ENCODE measurements around the gene PC. TPM values are rescaled to one million over a fixed set of nuclear protein-coding genes. Genes with fewer than 3 reads are reported as not detected.

The PC gene
- total RNA-seq, 4 donors from 2014 or later, result 7.3 to 22.5 (median 17.4) TPM

DNA sequence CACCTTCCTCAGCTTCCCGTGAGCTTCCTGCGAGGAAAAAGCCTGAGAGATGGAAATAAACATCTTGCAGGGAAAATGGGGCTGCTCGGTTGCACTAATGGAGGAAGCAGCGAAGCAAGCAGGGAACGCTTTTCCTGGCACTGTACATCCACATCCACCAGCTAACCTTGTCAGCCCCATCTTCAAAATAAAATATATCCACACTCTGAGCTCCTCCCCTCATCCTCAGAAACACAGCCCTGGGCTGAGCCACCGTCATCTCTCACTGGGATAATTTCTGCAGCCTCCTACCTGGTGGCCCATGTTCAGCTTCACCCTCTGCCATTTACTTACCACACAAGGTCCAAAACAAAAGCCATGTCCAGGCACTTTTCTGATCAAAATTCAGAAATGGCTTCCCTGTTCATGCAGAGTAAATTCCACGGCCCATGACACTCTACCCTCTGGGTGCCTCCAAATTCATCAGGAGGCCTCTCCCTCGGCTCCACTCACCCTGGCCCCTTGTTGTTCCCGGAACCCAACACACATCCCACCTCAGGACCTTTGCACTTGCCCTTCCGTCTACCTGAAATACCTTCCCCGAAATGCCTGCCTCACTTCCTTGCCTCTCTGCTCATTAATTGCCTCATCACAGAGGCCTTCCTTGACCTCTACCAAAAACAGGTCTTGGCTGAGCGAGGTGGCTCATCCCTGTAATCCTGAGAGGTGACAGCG lies 29.9 kb upstream of the PC start:
- TF ChIP-seq, protein P1, sequence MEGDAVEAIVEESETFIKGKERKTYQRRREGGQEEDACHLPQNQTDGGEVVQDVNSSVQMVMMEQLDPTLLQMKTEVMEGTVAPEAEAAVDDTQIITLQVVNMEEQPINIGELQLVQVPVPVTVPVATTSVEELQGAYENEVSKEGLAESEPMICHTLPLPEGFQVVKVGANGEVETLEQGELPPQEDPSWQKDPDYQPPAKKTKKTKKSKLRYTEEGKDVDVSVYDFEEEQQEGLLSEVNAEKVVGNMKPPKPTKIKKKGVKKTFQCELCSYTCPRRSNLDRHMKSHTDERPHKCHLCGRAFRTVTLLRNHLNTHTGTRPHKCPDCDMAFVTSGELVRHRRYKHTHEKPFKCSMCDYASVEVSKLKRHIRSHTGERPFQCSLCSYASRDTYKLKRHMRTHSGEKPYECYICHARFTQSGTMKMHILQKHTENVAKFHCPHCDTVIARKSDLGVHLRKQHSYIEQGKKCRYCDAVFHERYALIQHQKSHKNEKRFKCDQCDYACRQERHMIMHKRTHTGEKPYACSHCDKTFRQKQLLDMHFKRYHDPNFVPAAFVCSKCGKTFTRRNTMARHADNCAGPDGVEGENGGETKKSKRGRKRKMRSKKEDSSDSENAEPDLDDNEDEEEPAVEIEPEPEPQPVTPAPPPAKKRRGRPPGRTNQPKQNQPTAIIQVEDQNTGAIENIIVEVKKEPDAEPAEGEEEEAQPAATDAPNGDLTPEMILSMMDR (IDR thresholded peaks at IDR 0.05), result no peak
- TF ChIP-seq POLR2A (IDR thresholded peaks at IDR 0.05), result no peak
- 86 to 91% methylated on average over 13 of the region's 13 CpGs for WGBS, 2 donors
- no peak for DNase-seq (ENCODE audit: low spot score in 2 of 2)
- intact Hi-C loops (cut with DNase I; ENCODE audit: low total_unique reads), result no loop called here
- no peak overlapping the region for H3K4me3 ChIP-seq (ENCODE audit: low read depth, poor library complexity, severe bottlenecking)

DNA sequence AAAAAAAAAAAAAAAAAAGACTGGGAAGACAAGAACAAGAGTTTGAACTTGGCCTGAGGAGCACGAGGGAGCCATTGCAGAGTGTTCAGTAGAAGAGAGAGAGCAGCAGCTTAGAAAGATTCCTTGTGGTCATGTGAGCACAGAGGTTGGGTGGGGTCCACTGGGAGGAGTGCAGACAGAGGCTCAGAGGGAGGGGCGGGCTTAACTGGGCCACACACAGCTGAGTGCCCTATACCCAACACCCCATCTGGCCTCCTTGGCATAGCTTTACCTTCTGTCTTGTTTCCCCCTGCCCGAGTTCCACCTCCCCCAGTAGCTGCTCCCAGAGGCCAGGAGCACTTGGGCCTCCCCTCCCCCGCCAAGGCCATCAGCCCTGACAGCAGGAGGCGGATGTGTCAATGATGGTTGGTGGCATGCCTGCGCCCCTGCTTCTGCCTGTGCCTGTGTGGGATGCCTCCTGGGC lies 29.0 kb upstream of the PC start:
- intact Hi-C loops (cut with DNase I; ENCODE audit: low total_unique reads), result no loop called here
- WGBS, 2 donors, result 75 to 78% methylated on average over 6 of the region's 6 CpGs
- no peak overlapping the region for H3K4me3 ChIP-seq (ENCODE audit: low read depth, poor library complexity, severe bottlenecking)
- no peak for DNase-seq (ENCODE audit: low spot score in 2 of 2)
- TF ChIP-seq, protein P1 (IDR thresholded peaks at IDR 0.05), result no peak
- TF ChIP-seq POLR2A (IDR thresholded peaks at IDR 0.05), result no peak

DNA sequence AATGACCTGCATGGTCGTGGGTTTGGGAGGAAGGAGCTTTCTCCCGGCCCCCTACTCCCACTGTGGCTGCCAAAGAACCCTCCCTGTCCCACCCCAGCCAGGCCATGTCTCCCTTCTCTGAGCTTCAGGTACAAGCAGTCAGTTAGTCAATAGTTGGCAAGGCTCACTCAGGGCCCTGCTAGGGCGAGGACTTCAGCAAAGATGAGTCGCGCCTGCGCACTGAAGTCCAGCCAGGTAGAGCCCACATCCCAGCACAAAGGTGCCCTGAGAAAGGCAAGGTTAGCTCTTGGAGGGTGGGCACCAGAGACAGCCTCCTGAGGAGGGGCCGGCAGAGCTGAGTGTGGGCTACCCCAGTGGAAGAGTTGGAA lies 28.0 kb upstream of the PC start:
- no peak overlapping the region for H3K4me3 ChIP-seq (ENCODE audit: low read depth, poor library complexity, severe bottlenecking)
- intact Hi-C loops (cut with DNase I; ENCODE audit: low total_unique reads), result no loop called here
- TF ChIP-seq POLR2A (IDR thresholded peaks at IDR 0.05), result no peak
- TF ChIP-seq, protein P1 (IDR thresholded peaks at IDR 0.05), result no peak
- 69 to 71% methylated on average over 6 to 7 of the region's 7 CpGs for WGBS, 2 donors
- DNase-seq (ENCODE audit: low spot score in 2 of 2), result no peak

DNA sequence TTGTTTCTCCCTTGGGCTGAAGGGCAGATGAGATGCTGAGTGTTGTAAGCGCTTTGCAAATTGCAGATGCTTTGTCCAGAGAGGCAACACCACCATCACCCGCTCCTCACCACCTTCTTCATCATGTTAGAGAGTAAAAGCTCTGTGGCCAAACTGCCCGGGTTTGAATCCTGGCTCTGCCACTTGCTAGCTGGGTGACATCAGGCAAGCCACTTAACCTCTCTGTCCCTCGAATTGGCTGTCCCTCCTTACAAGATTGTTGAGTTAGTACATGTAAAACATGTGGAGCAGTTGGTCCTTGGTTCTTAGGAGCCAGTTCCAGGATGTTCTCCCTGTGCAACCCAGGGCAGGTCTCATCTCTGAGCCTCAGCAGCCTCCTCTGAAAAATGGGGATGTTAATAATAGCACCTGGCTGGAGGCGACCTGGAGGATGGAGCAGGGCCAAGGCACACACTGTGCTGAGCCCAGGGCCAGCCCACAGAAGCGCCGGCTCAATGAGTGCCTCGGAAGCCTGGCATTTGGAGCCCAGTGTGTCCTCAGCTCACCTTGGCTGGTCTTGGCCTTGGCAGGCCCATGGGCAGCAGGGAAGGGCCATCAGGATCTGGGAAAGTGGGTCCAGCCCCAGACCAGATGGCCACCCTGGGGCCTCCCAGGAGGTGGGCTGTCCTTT lies 27.5 kb upstream of the PC start:
- no peak for DNase-seq (ENCODE audit: low spot score in 2 of 2)
- H3K4me3 ChIP-seq (ENCODE audit: low read depth, poor library complexity, severe bottlenecking), result no peak overlapping the region
- intact Hi-C loops (cut with DNase I; ENCODE audit: low total_unique reads), result no loop called here
- 69 to 77% methylated on average over 8 of the region's 8 CpGs for WGBS, 2 donors
- TF ChIP-seq POLR2A (IDR thresholded peaks at IDR 0.05), result no peak
- TF ChIP-seq, protein P1 (IDR thresholded peaks at IDR 0.05), result no peak

DNA sequence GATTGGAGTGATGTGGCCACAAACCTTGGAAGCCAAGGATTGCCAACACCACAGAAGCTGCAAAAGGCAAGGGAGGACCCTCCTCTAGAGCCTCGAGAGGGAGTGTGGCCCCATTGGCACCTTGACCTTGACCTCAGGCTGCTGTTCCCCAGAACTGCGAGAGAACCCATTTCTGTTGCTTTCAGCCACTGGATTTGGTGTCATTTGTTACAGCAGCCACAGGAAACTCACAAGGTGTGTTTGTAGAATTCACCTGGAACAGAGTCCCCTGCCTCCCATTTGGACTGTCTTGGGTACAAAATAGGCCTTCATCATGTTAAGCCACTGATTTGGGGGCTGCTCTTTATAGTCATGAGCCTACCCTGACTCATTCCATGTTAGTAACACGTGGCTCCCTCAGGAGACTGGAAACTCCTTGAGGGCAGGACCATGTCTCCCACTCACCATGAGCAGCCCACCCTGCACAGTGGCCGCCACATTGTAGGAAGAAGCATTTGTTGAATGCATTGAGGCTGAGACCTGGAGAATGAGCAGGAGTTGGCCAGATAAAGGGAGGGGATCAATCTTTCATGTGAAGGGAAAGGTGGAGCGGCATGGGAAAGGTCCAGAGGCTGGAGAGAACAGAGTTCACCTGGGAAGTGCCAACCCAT lies 25.2 kb upstream of the PC start:
- no peak overlapping the region for H3K4me3 ChIP-seq (ENCODE audit: low read depth, poor library complexity, severe bottlenecking)
- TF ChIP-seq POLR2A (IDR thresholded peaks at IDR 0.05), result no peak
- TF ChIP-seq, protein P1 (IDR thresholded peaks at IDR 0.05), result no peak
- 83 to 90% methylated on average over 5 of the region's 5 CpGs for WGBS, 2 donors
- intact Hi-C loops (cut with DNase I; ENCODE audit: low total_unique reads), result no loop called here
- no peak for DNase-seq (ENCODE audit: low spot score in 2 of 2)

Measured in lower leg skin (tissue), 4 donors.